Heart right ventricle (tissue), 16 donors: ENCODE data around the gene CPXM2. TPM values are rescaled to one million over a fixed set of nuclear protein-coding genes. Genes with fewer than 3 reads are reported as not detected.
A peak's percentile ranks its signal among the peaks of the same experiment; 100 is the strongest.

Source experiments
- ATAC-seq, 8 donors: fragments of 200-7000 bp; cut with Tn5 transposase; one replicate each; pipeline ENCODE4 v1.9.1; 2020; ENCODE audit warnings: mild to moderate bottlenecking in 8 of 8, moderate library complexity in 8 of 8, moderate number of reproducible peaks in 1 of 8
- DNase-seq, 2 donors: peaks; one replicate each; pipeline ENCODE4 v3.0.0-alpha.2; 2020
- H3K27ac ChIP-seq, 10 donors: fragments of 200-600 bp; sonication (generic) in 2 of 10; one replicate each; pipeline versions ENCODE4 v1.5.0 to v1.8.0; 2020 to 2022; ENCODE audit warnings: mild to moderate bottlenecking in 3 of 10
- H3K27me3 ChIP-seq, 7 donors: fragments of 200-600 bp; one replicate each; pipeline ENCODE4 v1.8.0; 2021 to 2022; ENCODE audit warnings: mild to moderate bottlenecking in 2 of 7
- H3K36me3 ChIP-seq, 9 donors: fragments of 200-600 bp; sonication (generic) in 1 of 9; one replicate each; pipeline versions ENCODE4 v1.5.0 to v1.8.0; 2020 to 2022; ENCODE audit warnings: mild to moderate bottlenecking in 2 of 9
- H3K4me1 ChIP-seq, 9 donors: fragments of 200-600 bp; sonication (generic) in 1 of 9; one replicate each; pipeline versions ENCODE4 v1.5.0 to v1.8.0; 2020 to 2022; ENCODE audit warnings: mild to moderate bottlenecking in 4 of 9
- H3K4me3 ChIP-seq, 10 donors: fragments of 200-600 bp; sonication (generic) in 2 of 10; one replicate each; pipeline versions ENCODE4 v1.5.0 to v1.8.0; 2020 to 2022; ENCODE audit warnings: mild to moderate bottlenecking in 7 of 10, moderate library complexity in 2 of 10
- H3K9me3 ChIP-seq, 11 donors: fragments of 200-600 bp in 10 of 11; sonication (generic) in 2 of 11; one replicate each; pipeline versions ENCODE4 v1.5.0 to v1.8.0; 2013 to 2022; ENCODE audit warnings: mild to moderate bottlenecking in 2 of 11, control low read depth in 1 of 11, moderate library complexity in 1 of 11
- CTCF ChIP-seq, 9 donors: fragments of 200-600 bp; sonication (generic) in 2 of 9; IDR thresholded peaks; one replicate each; pipeline versions ENCODE4 v1.5.0 to v1.8.0; 2021 to 2022; ENCODE audit warnings: antibody characterized with exemption in 9 of 9, mild to moderate bottlenecking in 5 of 9, moderate library complexity in 1 of 9
- WGBS, 2 donors: extraction: QIAGEN DNeasy Blood & Tissue Kit; methylation state at CpG; one replicate each; pipeline ENCODE4 v1.1.7; 2013; ENCODE audit warnings: inconsistent platforms in 1 of 2; 5-methylcytosine and 5-hydroxymethylcytosine counted together
- intact Hi-C, 10 donors: fragments of 100-400 bp; cut with DNase I; formaldehyde crosslinking; loops; one replicate each; pipeline versions ENCODE4 v1.11.1 to v1.14.2; 2022
- polyA plus RNA-seq, 2 donors: library from polyadenylated mRNA; stranded (reverse); fragments of 200-250 nt; gene quantifications; one replicate each; pipeline ENCODE4 v1.2.3, GENCODE V29; 2013
- total RNA-seq, 10 donors: library from RNA; stranded (reverse); fragmentation: NEBNext Ultra II Directional in 3 of 10; extraction: Animal tissue kit (Norgen Biotek cat#: 25700) in 3 of 10; gene quantifications; one replicate each; pipeline versions ENCODE4 v1.2.1 to v1.2.4, GENCODE V29; 2021 to 2023
- donor health status: Arrhythmogenic right ventricular cardiomyopathy.
- donor health status: ischemic (EF 13 %, LVEDD 7.1; RV severe dilation, severe dysfunction).
- donor health status: healthy with polysubstance abuse.
- donor health status: DM: no; HTN: yes; CAD: no.
- donor health status: DM: no; HTN: no; CAD: no.
- donor health status: ischemic (EF 25% LVEDD 6.9; RV normal size, moderate dysfunction).
- donor health status: ischemic (EF 25% LVEDD 5.7; RV mildly dilated, moderate dysfunction).
- donor health status: healthy.
- donor health status: DM: yes; HTN: yes; CAD: no.
- donor health status: Ischemic cardiomyopathy.
- donor health status: ischemic (EF 35%, LVEDD 5.7; RV mildly dilated, moderate dysfunction).
- donor health status: nonischemic (EF 11% LVEDD 7.7; RV severe dilation, severe dysfunction).
- donor health status: DM: yes; HTN: yes; CAD: no.
- donor health status: PGD.
- donor health status: ischemic (EF 29% LVEDD 5.4; RV normal size, mild dysfunction).
- donor health status: nonischemic (EF 23%, LVEDD 6.1; RV moderate dilation, normal function).

Gene CPXM2
- total and polyA plus RNA-seq, 12 donors, result 2.0 to 9.8 (median 3.8) TPM

GRCh38 chr10:123913688-123914268 is 22.2 kb upstream of the CPXM2 start:
- H3K36me3 ChIP-seq, result no peaks in the 10 kb centered on the region
- intact Hi-C loops, result no loop called here
- H3K27me3 ChIP-seq, result peaks cover 0 to 51% (median 29%) of the 10 kb centered on the region in 7 donors
- peaks cover 0 to 8% (median 6%) of the 10 kb centered on the region in 11 donors for H3K9me3 ChIP-seq
- no peak overlapping the region for H3K4me3 ChIP-seq
- peak in 5 of 8 donors; percentile 26 to 63 (median 61) for ATAC-seq
- peak in 1 of 2 donors; percentile 22 for DNase-seq
- WGBS, 2 donors, result 32 to 33% methylated on average over 8 of the region's 8 CpGs
- H3K4me1 ChIP-seq, result peaks cover 0 to 15% (median 0%) of the 10 kb centered on the region in 9 donors
- TF ChIP-seq CTCF (IDR thresholded peaks at IDR 0.05), result no peak
- H3K27ac ChIP-seq, result no peak overlapping the region

GRCh38 chr10:123912871-123913270 is 21.3 kb upstream of the CPXM2 start:
- Histone ChIP-seq H3K9me3 (peaks cover 0 to 2% (median 0%) of the 10 kb centered on the region in 11 donors), H3K4me1 (peaks cover 0 to 15% (median 0%) of the 10 kb centered on the region in 9 donors), H3K4me3 (no peak overlapping the region), H3K27me3 (peaks cover 0 to 59% (median 33%) of the 10 kb centered on the region in 7 donors), H3K36me3 (no peaks in the 10 kb centered on the region), H3K27ac (no peak overlapping the region)
- no peak for ATAC-seq
- TF ChIP-seq CTCF (IDR thresholded peaks at IDR 0.05), result no peak
- 37 to 40% methylated on average over 3 of the region's 3 CpGs for WGBS, 2 donors
- no peak for DNase-seq
- intact Hi-C loops, result no loop called here

- Histone ChIP-seq H3K9me3 (no peaks in the 10 kb centered on the region), H3K4me1 (peaks cover 0 to 15% (median 0%) of the 10 kb centered on the region in 9 donors), H3K4me3 (no peak overlapping the region), H3K27me3 (peaks cover 0 to 60% (median 33%) of the 10 kb centered on the region in 7 donors), H3K27ac (no peak overlapping the region), H3K36me3 (no peaks in the 10 kb centered on the region)
- 64 to 68% methylated on average over 4 of the region's 4 CpGs for WGBS, 2 donors
- DNase-seq, result no peak
- intact Hi-C loops, result no loop called here
- no peak for TF ChIP-seq CTCF (IDR thresholded peaks at IDR 0.05)
- ATAC-seq, result no peak
These were observed 20.9 kb upstream of the CPXM2 start for GRCh38 chr10:123912466-123912865.

- intact Hi-C loops, result no loop called here
- no peak for ATAC-seq
- Histone ChIP-seq H3K27me3 (peaks cover 0 to 54% (median 31%) of the 10 kb centered on the region in 7 donors), H3K36me3 (no peaks in the 10 kb centered on the region), H3K27ac (no peak overlapping the region), H3K9me3 (no peaks in the 10 kb centered on the region), H3K4me3 (no peak overlapping the region), H3K4me1 (peaks cover 0 to 15% (median 0%) of the 10 kb centered on the region in 9 donors)
- no peak for TF ChIP-seq CTCF (IDR thresholded peaks at IDR 0.05)
- DNase-seq, result no peak
- 59 to 64% methylated on average over 9 of the region's 9 CpGs for WGBS, 2 donors
These were observed 20.3 kb upstream of the CPXM2 start for GRCh38 chr10:123911866-123912265.
